ENCODE measurements around the gene SORBS1. TPM values are rescaled to one million over a fixed set of nuclear protein-coding genes. Genes with fewer than 3 reads are reported as not detected.
"Not testable (repeated sequence)": the region's sequence is repeated elsewhere in the genome, so short reads cannot be mapped to it uniquely, and the experiment has no call there.

SORBS1 gene
- total RNA-seq, 1 experiment from 2014 or later = 0.56 TPM

DNA sequence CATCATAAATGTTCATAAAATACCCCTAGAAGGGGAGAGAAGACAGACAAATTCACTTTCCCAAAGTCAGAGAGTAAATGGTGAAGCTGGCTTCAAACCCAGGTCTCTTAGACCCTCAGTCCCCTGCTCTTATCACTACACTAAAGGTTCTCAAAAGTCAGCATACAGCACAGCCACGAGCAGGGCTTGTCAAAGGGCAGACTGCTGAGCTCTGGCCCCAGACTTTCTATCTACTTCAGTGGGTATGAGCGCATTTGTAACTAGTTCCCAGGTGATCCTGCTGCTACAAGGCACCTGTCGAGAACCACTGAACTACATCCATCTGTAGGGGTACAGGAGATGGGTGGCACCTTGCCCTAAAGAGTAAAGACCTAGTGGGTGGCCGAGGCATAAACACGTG, 91.5 kb downstream of the SORBS1 start:
- Histone ChIP-seq H3K9me3 (ENCODE audit: low read depth, low read length, poor library complexity, severe bottlenecking) (no peaks in the 10 kb centered on the region), H3K27me3 (replicated peaks; ENCODE audit: insufficient read depth, low read depth, low read length, poor library complexity) (no peaks in the 10 kb centered on the region), H3K4me1 (ENCODE audit: insufficient read depth, low read length, poor library complexity, severe bottlenecking) (no peaks in the 10 kb centered on the region), H3K27ac (ENCODE audit: low read depth, low read length, poor library complexity, severe bottlenecking) (no peak overlapping the region), H3K4me3 (ENCODE audit: low read depth, low read length, poor library complexity, severe bottlenecking) (no peak overlapping the region), H3K36me3 (ENCODE audit: insufficient read depth, low read length, poor library complexity, severe bottlenecking) (no peaks in the 10 kb centered on the region)
- DNase-seq (ENCODE audit: low spot score) = no peak
- intact Hi-C loops (cut with micrococcal nuclease; ENCODE audit: unreplicated experiment) = no loop called here
- POLR2A ChIA-PET (ENCODE audit: low non-redundant PET) = no interaction called here
- CTCF ChIA-PET = no interaction called here
- TF ChIP-seq, protein P1, sequence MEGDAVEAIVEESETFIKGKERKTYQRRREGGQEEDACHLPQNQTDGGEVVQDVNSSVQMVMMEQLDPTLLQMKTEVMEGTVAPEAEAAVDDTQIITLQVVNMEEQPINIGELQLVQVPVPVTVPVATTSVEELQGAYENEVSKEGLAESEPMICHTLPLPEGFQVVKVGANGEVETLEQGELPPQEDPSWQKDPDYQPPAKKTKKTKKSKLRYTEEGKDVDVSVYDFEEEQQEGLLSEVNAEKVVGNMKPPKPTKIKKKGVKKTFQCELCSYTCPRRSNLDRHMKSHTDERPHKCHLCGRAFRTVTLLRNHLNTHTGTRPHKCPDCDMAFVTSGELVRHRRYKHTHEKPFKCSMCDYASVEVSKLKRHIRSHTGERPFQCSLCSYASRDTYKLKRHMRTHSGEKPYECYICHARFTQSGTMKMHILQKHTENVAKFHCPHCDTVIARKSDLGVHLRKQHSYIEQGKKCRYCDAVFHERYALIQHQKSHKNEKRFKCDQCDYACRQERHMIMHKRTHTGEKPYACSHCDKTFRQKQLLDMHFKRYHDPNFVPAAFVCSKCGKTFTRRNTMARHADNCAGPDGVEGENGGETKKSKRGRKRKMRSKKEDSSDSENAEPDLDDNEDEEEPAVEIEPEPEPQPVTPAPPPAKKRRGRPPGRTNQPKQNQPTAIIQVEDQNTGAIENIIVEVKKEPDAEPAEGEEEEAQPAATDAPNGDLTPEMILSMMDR (conservative IDR thresholded peaks at IDR 0.05; ENCODE audit: low read depth, low read length) = no peak
- TF ChIP-seq EZH2 (IDR thresholded peaks at IDR 0.05; ENCODE audit: borderline replicate concordance, low read depth, low read length, poor library complexity, severe bottlenecking) = no peak
- no TSS peak for BruUV-seq (replicated peaks)

DNA sequence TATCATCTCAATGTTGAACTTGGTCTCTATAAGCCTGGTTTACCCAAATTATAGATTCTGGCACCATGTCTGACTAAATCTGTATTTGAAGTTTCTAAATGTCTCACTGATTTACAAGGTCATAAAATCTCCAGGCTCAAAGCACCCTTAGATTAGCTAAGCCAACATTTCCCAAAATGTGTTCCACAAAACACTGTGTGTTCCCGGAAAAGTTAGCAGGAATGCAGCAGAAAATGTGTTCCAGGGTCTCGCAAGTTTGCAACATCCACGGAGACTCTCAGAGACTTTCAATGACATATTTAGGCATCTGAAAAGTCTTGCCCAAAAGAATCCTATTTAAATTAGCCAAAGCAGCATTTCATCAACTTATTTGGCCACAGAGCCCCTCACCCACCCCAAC, 91.9 kb downstream of the SORBS1 start:
- H3K4me3 ChIP-seq (ENCODE audit: low read depth, low read length, poor library complexity, severe bottlenecking) = no peak overlapping the region
- H3K36me3 ChIP-seq (ENCODE audit: insufficient read depth, low read length, poor library complexity, severe bottlenecking) = no peaks in the 10 kb centered on the region
- TF ChIP-seq EZH2 (IDR thresholded peaks at IDR 0.05; ENCODE audit: borderline replicate concordance, low read depth, low read length, poor library complexity, severe bottlenecking) = no peak
- TF ChIP-seq, protein P1 (conservative IDR thresholded peaks at IDR 0.05; ENCODE audit: low read depth, low read length) = no peak
- ChIA-PET POLR2A (ENCODE audit: low non-redundant PET) (no interaction called here), CTCF (no interaction called here)
- no peak overlapping the region for H3K27ac ChIP-seq (ENCODE audit: low read depth, low read length, poor library complexity, severe bottlenecking)
- BruUV-seq (replicated peaks) = no TSS peak
- intact Hi-C loops (cut with micrococcal nuclease; ENCODE audit: unreplicated experiment) = no loop called here
- H3K4me1 ChIP-seq (ENCODE audit: insufficient read depth, low read length, poor library complexity, severe bottlenecking) = no peaks in the 10 kb centered on the region
- no peak for DNase-seq (ENCODE audit: low spot score)
- no peaks in the 10 kb centered on the region for H3K27me3 ChIP-seq (replicated peaks; ENCODE audit: insufficient read depth, low read depth, low read length, poor library complexity)
- H3K9me3 ChIP-seq (ENCODE audit: low read depth, low read length, poor library complexity, severe bottlenecking) = no peaks in the 10 kb centered on the region

- POLR2A ChIA-PET (ENCODE audit: low non-redundant PET); H3K4me3 ChIP-seq (ENCODE audit: low read depth, low read length, poor library complexity, severe bottlenecking); H3K27ac ChIP-seq (ENCODE audit: low read depth, low read length, poor library complexity, severe bottlenecking); H3K36me3 ChIP-seq (ENCODE audit: insufficient read depth, low read length, poor library complexity, severe bottlenecking); H3K27me3 ChIP-seq (replicated peaks; ENCODE audit: insufficient read depth, low read depth, low read length, poor library complexity); H3K4me1 ChIP-seq (ENCODE audit: insufficient read depth, low read length, poor library complexity, severe bottlenecking); BruUV-seq (replicated peaks); intact Hi-C loops (cut with micrococcal nuclease; ENCODE audit: unreplicated experiment); CTCF ChIA-PET; DNase-seq (ENCODE audit: low spot score); H3K9me3 ChIP-seq (ENCODE audit: low read depth, low read length, poor library complexity, severe bottlenecking): not testable (repeated sequence)
These were observed 93.5 kb downstream of the SORBS1 start for GRCh38 chr10:95467642-95468041.

DNA sequence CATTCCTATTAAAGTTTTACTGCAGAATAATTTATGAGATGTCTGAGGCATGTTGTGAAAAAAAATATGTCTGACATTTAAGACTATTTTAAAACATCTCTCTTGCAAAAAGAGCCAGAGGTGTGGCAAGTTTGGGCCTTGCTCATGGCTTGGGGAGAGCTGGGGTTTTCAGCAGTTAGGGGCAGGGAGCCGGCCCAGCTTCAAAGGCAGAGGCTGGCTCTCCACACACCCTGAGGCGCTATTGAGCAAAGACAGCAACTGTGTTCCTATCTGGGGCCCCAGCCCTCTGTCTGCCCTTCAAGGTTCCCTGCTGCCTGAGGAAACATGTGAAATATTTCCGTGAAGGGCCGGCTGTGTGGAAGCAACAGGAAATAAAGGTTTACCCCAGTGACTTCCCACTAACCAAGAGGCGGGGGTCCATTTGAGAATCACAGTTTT, 94.0 kb downstream of the SORBS1 start:
- intact Hi-C loops (cut with micrococcal nuclease; ENCODE audit: unreplicated experiment) = no loop called here
- no peaks in the 10 kb centered on the region for H3K9me3 ChIP-seq (ENCODE audit: low read depth, low read length, poor library complexity, severe bottlenecking)
- ChIA-PET CTCF (no interaction called here), POLR2A (ENCODE audit: low non-redundant PET) (no interaction called here)
- H3K4me1 ChIP-seq (ENCODE audit: insufficient read depth, low read length, poor library complexity, severe bottlenecking) = no peaks in the 10 kb centered on the region
- no peak overlapping the region for H3K4me3 ChIP-seq (ENCODE audit: low read depth, low read length, poor library complexity, severe bottlenecking)
- BruUV-seq (replicated peaks) = no TSS peak
- no peak for DNase-seq (ENCODE audit: low spot score)
- no peaks in the 10 kb centered on the region for H3K36me3 ChIP-seq (ENCODE audit: insufficient read depth, low read length, poor library complexity, severe bottlenecking)
- H3K27me3 ChIP-seq (replicated peaks; ENCODE audit: insufficient read depth, low read depth, low read length, poor library complexity) = peaks cover 7% of the 10 kb centered on the region
- no peak overlapping the region for H3K27ac ChIP-seq (ENCODE audit: low read depth, low read length, poor library complexity, severe bottlenecking)
- no peak for TF ChIP-seq EZH2 (IDR thresholded peaks at IDR 0.05; ENCODE audit: borderline replicate concordance, low read depth, low read length, poor library complexity, severe bottlenecking)
- TF ChIP-seq, protein P1 (conservative IDR thresholded peaks at IDR 0.05; ENCODE audit: low read depth, low read length) = no peak

Measured in A673 (cell line).